HFF-Myc (cell line): ENCODE results near the gene ARSI.

Source experiments
- DNase-seq: peaks from one replicate; pipeline ENCODE4 v3.0.0-alpha.2; 2011; ENCODE audit warnings: low read depth; ENCODE audit errors: extremely low read depth
- H3K4me3 ChIP-seq: replicated peaks from 2 replicates; pipeline ENCODE4 v1.5.1; 2011; ENCODE audit warnings: low read depth, mild to moderate bottlenecking, control low read depth, low read length
- CTCF ChIP-seq: IDR thresholded peaks from 2 replicates; pipeline ENCODE4 v1.5.1; 2012; ENCODE audit warnings: mild to moderate bottlenecking, low read depth, low read length, control low read depth; ENCODE audit errors: missing control alignments

ARSI gene

DNA sequence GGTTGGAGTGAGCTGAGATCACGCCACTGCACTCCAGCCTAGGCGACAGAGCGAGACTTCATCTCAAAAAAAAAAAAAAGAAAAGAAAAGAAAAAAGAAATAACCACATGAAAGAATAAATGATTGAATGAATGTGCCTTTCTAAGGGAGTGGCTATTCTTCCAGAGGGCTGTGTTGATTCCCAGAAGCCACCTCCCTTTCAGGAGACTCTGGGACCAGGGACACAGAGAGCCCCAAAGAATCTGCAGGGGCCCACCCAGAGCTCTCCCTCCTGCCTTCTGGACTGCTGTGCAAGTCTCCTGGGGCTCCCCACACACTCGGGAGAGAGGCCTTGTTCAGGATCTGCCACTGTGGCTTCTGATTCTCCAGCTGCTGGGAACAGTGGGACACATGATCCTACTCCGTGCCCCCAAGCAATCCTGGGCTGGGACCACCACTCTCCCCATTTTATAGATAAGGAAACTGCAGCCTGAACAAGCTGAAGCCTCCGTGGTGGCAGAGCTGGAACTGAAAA is 36.8 kb downstream of the ARSI start:
- H3K4me3 ChIP-seq = no peak overlapping the region
- DNase-seq = no peak
- TF ChIP-seq CTCF = no peak

- no peak overlapping the region for H3K4me3 ChIP-seq
- DNase-seq = no peak
- no peak for TF ChIP-seq CTCF
Observed at GRCh38 chr5:150264667-150265603, 37.8 kb downstream of the ARSI start.

GRCh38 chr5:150263801-150264621 is 38.7 kb downstream of the ARSI start:
- no peak overlapping the region for H3K4me3 ChIP-seq
- peak; percentile 66 for DNase-seq
- TF ChIP-seq CTCF = no peak

GRCh38 chr5:150263375-150263775 is 39.3 kb downstream of the ARSI start:
- no peak for DNase-seq
- no peak for TF ChIP-seq CTCF
- no peak overlapping the region for H3K4me3 ChIP-seq

DNA sequence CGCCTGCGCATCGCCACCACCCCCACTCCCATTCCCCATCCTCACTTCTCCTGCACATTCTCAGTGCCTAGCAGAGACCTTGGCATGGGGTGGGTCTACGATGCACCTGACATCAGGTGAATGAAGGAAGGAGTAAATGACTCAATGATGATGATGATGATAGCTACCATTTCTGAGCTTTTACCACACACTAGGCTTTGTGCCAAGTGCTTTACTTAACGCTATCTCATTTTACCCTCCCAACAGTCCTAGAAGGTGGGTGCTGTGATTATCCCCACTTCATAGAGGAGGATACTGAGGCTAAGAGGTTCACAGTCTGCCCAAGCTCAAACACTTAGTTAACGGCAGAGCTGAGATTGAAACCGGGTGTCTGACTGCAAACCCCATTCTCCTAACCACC is 40.2 kb downstream of the ARSI start:
- no peak for DNase-seq
- no peak overlapping the region for H3K4me3 ChIP-seq
- no peak for TF ChIP-seq CTCF

DNA sequence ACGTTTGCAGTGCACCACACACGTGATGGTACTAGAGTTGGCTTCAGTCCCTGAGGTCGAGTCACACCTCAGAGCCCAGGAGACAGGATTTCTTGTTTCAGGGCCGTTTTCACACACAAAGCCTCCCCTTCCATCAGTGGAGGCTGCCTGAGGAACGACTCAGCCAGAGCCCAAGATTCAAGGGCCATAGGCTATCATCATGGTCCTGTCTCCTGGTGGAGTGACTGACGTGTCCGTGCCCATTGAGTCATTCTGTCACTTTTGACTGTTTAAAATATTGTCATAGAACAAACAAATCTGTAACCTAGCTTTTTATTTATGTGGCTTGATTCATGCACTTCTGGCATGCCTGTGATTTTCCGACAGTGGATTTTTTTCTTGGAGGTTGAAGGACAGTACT is 41.5 kb downstream of the ARSI start:
- no peak overlapping the region for H3K4me3 ChIP-seq
- DNase-seq = no peak
- TF ChIP-seq CTCF = no peak
